Coronary artery (tissue), 2 donors: Measurements from ENCODE around the gene ARHGAP10.

Experiments used
- DNase-seq: peaks from one replicate; pipeline ENCODE4 v3.0.0-alpha.2; 2017; ENCODE audit warnings: low spot score
- H3K27ac ChIP-seq, 2 donors: fragments of 200-600 bp; sonication (generic); one replicate each; pipeline ENCODE4 v1.5.1; 2016 to 2019
- H3K4me3 ChIP-seq: fragments of 200-600 bp; sonication (generic); 2 replicates; pipeline ENCODE4 v1.5.1; 2016; ENCODE audit warnings: mild to moderate bottlenecking, moderate library complexity
- TF ChIP-seq, protein P1 (sequence below): fragments of 200-600 bp; sonication (generic); IDR thresholded peaks from one replicate; pipeline ENCODE4 v1.5.1; 2019; ENCODE audit warnings: antibody characterized with exemption

The ARHGAP10 gene

DNA sequence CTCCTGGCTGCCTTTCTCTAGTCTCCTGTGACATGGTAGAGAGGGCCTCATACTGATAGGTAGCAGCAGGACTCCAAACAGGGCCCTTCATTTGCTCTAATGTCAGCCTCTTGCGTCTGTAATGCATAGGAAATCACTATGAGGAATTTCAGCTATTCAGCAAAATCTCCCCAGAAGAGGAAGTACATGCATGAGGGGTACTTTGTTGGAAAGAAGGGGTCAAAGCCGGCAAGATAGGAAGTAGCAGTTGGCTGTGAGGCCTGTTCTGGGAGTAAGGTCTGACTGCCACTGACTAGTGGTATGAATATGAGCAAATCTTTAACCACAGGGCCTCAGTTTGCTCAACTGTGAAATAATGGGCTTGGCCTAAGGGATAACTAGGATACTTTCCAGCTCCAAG is 283.2 kb downstream of the ARHGAP10 start:
- DNase-seq: no peak
- H3K27ac ChIP-seq: no peak overlapping the region
- TF ChIP-seq, protein P1, sequence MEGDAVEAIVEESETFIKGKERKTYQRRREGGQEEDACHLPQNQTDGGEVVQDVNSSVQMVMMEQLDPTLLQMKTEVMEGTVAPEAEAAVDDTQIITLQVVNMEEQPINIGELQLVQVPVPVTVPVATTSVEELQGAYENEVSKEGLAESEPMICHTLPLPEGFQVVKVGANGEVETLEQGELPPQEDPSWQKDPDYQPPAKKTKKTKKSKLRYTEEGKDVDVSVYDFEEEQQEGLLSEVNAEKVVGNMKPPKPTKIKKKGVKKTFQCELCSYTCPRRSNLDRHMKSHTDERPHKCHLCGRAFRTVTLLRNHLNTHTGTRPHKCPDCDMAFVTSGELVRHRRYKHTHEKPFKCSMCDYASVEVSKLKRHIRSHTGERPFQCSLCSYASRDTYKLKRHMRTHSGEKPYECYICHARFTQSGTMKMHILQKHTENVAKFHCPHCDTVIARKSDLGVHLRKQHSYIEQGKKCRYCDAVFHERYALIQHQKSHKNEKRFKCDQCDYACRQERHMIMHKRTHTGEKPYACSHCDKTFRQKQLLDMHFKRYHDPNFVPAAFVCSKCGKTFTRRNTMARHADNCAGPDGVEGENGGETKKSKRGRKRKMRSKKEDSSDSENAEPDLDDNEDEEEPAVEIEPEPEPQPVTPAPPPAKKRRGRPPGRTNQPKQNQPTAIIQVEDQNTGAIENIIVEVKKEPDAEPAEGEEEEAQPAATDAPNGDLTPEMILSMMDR: no peak
- H3K4me3 ChIP-seq: no peak overlapping the region

DNA sequence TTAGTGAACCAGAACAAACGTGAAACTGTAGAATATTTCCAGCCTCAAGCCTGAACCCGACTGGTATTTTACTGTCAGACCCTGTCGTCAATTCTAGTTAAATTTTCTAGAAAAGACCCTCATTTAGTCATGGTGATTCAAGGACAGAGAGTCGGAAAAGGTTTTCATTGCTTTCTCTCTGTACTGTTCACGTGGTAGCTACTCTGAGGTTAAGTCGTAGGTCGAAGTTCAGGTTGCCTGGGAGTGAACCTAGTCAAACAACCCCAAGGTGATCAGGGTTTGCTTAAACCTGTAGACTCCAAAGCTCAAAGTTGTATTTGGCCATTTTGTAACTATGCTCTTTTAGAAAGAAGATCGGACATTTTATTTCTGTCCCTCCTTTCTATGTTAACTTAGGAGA is 283.6 kb downstream of the ARHGAP10 start:
- Histone ChIP-seq H3K27ac (no peak overlapping the region), H3K4me3 (no peak overlapping the region)
- TF ChIP-seq, protein P1: no peak
- no peak for DNase-seq

DNA sequence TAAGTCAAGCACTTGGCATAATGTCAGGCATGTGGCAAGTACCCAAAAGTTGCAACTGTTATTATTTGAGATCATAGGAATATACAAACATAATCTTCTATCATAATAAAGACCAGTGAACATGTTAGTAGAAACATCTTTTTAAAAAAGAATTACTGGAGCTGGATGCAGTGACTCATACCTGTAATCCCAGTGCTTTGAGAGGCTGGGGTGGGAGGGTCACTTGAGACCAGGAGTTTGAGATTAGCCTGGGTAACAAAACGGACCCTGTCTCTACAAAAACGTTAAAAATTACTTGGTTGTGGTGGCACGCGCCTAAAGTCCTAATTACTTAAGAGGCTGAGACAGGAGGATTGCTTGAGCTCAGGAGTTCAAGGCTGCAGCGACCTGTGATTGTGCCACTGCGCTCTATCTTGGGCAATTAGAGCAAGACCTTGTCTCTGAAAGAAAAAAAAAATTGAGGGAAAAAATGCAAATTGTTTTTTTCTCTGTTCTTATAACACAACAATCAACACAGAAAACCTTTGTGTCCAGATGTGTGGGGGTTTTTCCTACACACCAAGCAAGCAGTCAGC is 284.3 kb downstream of the ARHGAP10 start:
- Histone ChIP-seq H3K4me3 (no peak overlapping the region), H3K27ac (no peak overlapping the region)
- TF ChIP-seq, protein P1: no peak
- DNase-seq: no peak

DNA sequence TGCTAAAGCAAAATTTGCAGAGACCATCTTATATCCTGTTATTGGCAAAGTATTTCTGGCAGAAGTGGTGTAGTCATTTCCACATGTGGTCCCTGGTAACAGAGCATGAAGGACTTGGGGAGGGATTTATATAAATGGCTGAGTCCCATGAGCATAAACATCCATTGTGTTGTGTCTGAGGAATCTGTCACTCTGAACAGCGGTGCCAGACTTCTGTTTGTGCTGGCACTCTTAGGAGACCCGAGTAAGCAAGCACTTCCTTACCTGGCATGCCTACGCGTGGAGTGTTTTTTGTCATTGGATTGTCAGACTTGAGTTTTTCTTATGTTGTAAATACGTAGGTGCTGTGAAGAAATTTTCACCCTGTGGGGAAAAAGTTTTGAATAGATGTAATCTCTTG is 285.9 kb downstream of the ARHGAP10 start:
- TF ChIP-seq, protein P1: no peak
- DNase-seq: no peak
- peak overlapping the region; percentile 34 for H3K4me3 ChIP-seq
- H3K27ac ChIP-seq: peak overlapping the region in 1 of 2 donors; percentile 54

DNA sequence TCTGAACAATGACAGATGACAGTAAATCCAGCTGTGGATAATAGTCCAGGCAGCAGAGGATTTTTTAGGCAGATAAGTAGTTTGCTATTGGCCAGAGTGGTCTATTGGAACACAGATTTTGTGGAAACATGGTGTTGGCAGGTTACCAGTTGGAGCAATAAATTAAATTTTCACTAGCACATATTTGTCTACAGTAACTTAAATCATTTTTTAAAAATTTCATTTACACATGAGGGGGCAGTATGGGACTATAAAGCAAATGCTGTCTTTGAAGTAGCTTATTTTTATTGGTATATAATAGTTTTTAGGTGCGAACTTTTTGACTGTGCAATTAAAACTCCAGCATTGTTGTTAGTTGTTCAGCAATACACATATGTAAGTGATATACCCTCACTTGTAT is 289.8 kb downstream of the ARHGAP10 start:
- DNase-seq: no peak
- TF ChIP-seq, protein P1: no peak
- Histone ChIP-seq H3K27ac (no peak overlapping the region), H3K4me3 (no peak overlapping the region)

DNA sequence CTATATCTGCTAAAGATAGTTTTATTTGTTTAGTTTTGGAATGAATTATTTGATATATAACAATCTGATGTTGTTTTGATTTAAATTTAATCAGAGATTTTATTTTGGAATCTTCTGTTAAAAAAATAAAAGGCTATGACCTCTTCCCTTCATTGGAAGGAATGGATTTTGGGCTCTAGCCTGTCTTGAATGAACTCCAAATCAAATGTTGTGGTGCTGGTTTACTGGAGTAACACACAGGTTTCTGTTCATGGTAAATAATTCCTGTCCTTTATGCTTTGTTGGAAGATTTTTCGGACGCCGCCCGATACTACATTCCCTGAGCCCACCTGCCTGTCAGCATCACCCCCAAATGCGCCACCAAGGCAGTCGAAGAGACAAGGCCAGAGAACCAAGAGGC is 291.1 kb downstream of the ARHGAP10 start:
- Histone ChIP-seq H3K4me3 (peak overlapping the region; percentile 55), H3K27ac (peak overlapping the region; percentile 30 to 38)
- no peak for DNase-seq
- TF ChIP-seq, protein P1: no peak

DNA sequence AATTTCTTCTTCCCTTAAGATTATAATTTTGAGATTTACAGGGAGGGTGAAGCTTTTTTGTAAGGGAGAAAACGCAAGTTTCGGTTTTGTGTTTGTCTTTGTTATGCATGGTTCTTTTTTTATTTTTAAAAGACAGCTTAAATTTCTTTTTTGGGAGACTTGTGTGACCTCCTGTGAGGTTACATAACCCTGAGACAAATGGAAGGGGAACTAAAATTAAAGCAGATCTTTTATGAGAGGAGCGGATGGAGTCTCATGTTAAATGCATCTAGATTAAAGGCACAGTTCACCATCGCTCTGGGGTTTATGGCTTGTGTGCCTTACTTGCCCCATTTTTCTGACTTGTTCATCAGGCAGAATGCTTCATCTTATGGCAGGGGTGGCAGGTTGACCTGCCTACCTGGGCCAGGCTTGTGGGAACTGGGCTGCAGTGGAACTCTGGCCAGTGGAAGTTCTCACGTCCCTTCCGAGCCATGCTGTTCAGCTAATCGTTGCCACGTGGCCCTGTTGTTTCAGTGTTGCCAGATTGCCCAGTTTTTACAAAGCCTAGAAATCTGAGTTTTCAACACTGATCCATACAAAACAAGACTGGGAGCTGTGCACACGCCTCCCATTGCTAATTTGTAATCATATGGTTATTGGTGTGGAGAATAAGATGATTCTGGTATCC is 291.8 kb downstream of the ARHGAP10 start:
- no peak for DNase-seq
- H3K27ac ChIP-seq: peak overlapping the region; percentile 30
- H3K4me3 ChIP-seq: peak overlapping the region; percentile 55
- TF ChIP-seq, protein P1: no peak
